Liver (tissue), 9 donors: ENCODE measurements around the gene NPRL2. TPM values are rescaled to one million over a fixed set of nuclear protein-coding genes. Genes with fewer than 3 reads are reported as not detected.

ENCODE experiments used
- DNase-seq: peaks from one replicate; pipeline ENCODE4 v3.0.0-alpha.2; 2017; ENCODE audit warnings: low spot score
- H3K27ac ChIP-seq, 2 donors: one replicate each; pipeline ENCODE4 v1.7.0; 2013; ENCODE audit warnings: inconsistent platforms in 2 of 2, low read length in 2 of 2, control low read depth in 1 of 2, low read depth in 1 of 2, mild to moderate bottlenecking in 1 of 2
- H3K27me3 ChIP-seq, 4 donors: one replicate each; pipeline versions ENCODE4 v1.6.1 to v1.7.0; 2013; ENCODE audit warnings: low read length in 3 of 4, inconsistent platforms in 1 of 4, mild to moderate bottlenecking in 1 of 4, moderate library complexity in 1 of 4; ENCODE audit not compliant: control insufficient read depth in 4 of 4, insufficient read depth in 4 of 4
- H3K36me3 ChIP-seq, 4 donors: one replicate each; pipeline versions ENCODE4 v1.6.1 to v1.7.0; 2013; ENCODE audit warnings: low read length in 3 of 4, mild to moderate bottlenecking in 3 of 4, low read depth in 1 of 4, moderate library complexity in 1 of 4; ENCODE audit not compliant: control insufficient read depth in 4 of 4, insufficient read depth in 3 of 4
- H3K4me1 ChIP-seq, 4 donors: one replicate each; pipeline versions ENCODE4 v1.6.1 to v1.7.0; 2013; ENCODE audit warnings: low read length in 3 of 4, mild to moderate bottlenecking in 3 of 4, moderate library complexity in 1 of 4; ENCODE audit not compliant: control insufficient read depth in 4 of 4, insufficient read depth in 4 of 4
- H3K4me3 ChIP-seq, 3 donors: one replicate each; pipeline versions ENCODE4 v1.6.1 to v1.7.0; 2013; ENCODE audit warnings: low read length in 3 of 3, control low read depth in 1 of 3, low read depth in 1 of 3, mild to moderate bottlenecking in 1 of 3
- H3K9ac ChIP-seq, 2 donors: one replicate each; pipeline ENCODE4 v1.7.0; 2013; ENCODE audit warnings: low read length in 2 of 2, mild to moderate bottlenecking in 2 of 2, moderate library complexity in 2 of 2, control low read depth in 1 of 2, low read depth in 1 of 2
- H3K9me3 ChIP-seq, 4 donors: one replicate each; pipeline versions ENCODE4 v1.6.1 to v1.7.0; 2013; ENCODE audit warnings: low read length in 3 of 4; ENCODE audit not compliant: control insufficient read depth in 4 of 4
- ATF3 ChIP-seq: IDR thresholded peaks from 2 replicates; pipeline ENCODE4 v1.6.1; 2016; ENCODE audit warnings: antibody characterized with exemption
- CTCF ChIP-seq: fragments of 150-350 bp; IDR thresholded peaks from 2 replicates; pipeline ENCODE4 v1.5.1; 2017; ENCODE audit warnings: improper control_type of control experiment, low read depth, low read length; ENCODE audit not compliant: missing input control
- FOXA2 ChIP-seq: IDR thresholded peaks from 2 replicates; pipeline ENCODE4 v1.6.1; 2016; ENCODE audit warnings: antibody characterized with exemption
- GABPA ChIP-seq, 2 donors: IDR thresholded peaks in 1 of 2; conservative IDR thresholded peaks in 1 of 2; 2 replicates each; pipeline ENCODE4 v1.6.1; 2016; ENCODE audit warnings: antibody characterized with exemption in 2 of 2, mild to moderate bottlenecking in 1 of 2, moderate library complexity in 1 of 2
- HNF4A ChIP-seq, 2 donors: conservative IDR thresholded peaks; 2 replicates each; pipeline ENCODE4 v1.6.1; 2016; ENCODE audit warnings: antibody characterized with exemption in 2 of 2, mild to moderate bottlenecking in 2 of 2
- HNF4G ChIP-seq: IDR thresholded peaks from 2 replicates; pipeline ENCODE4 v1.6.1; 2016; ENCODE audit warnings: antibody characterized with exemption
- RAD21 ChIP-seq, 2 donors: IDR thresholded peaks; 2 replicates each; pipeline ENCODE4 v1.6.1; 2016; ENCODE audit warnings: antibody characterized with exemption in 2 of 2, mild to moderate bottlenecking in 2 of 2
- SP1 ChIP-seq: IDR thresholded peaks from 2 replicates; pipeline ENCODE4 v1.6.1; 2018; ENCODE audit warnings: antibody characterized with exemption, mild to moderate bottlenecking
- YY1 ChIP-seq: IDR thresholded peaks from 2 replicates; pipeline ENCODE4 v1.6.1; 2016; ENCODE audit warnings: antibody characterized with exemption, mild to moderate bottlenecking
- ZBTB33 ChIP-seq: IDR thresholded peaks from 2 replicates; pipeline ENCODE4 v1.6.1; 2016; ENCODE audit warnings: antibody characterized with exemption
- WGBS: extraction: QIAGEN DNeasy Blood & Tissue Kit; methylation state at CpG from one replicate; pipeline ENCODE4 v1.1.7; 2013; 5-methylcytosine and 5-hydroxymethylcytosine counted together
- polyA plus RNA-seq, 2 donors: library from polyadenylated mRNA; stranded (reverse) in 1 of 2; unstranded in 1 of 2; fragments of 200-250 nt in 1 of 2; fragments of >200 nt in 1 of 2; fragmentation: Nextera tagmentation in 1 of 2; extraction: Ambion mirVana in 1 of 2; gene quantifications; one replicate each; pipeline versions ENCODE4 v1.2.1 to v1.2.3, GENCODE V29; 2013 to 2015
- total RNA-seq, 2 donors: library from RNA; depleted of rRNA; stranded (reverse); fragments of >200 nt; gene quantifications; one replicate each; pipeline ENCODE4 v1.2.3, GENCODE V29; 2014
- donor health status: healthy.
- donor health status: healthy.
- donor health status: healthy.
- donor health status: healthy.
- donor health status: healthy.

NPRL2 gene
- total and polyA plus RNA-seq, 4 donors = 11.3 to 17.3 (median 14.0) TPM

GRCh38 chr3:50357481-50357880, 6.9 kb upstream of the NPRL2 start:
- peak overlapping the region in 1 of 3 donors; percentile 8 for H3K4me3 ChIP-seq
- peak overlapping the region in 1 of 2 donors; percentile 4 for H3K9ac ChIP-seq
- peaks cover 11 to 23% (median 15%) of the 10 kb centered on the region in 4 donors for H3K36me3 ChIP-seq
- TF ChIP-seq ZBTB33 = no peak
- no peak for TF ChIP-seq RAD21 (IDR thresholded peaks at IDR 0.05)
- peaks cover 16 to 68% (median 47%) of the 10 kb centered on the region in 4 donors for H3K4me1 ChIP-seq
- DNase-seq = no peak
- no peaks in the 10 kb centered on the region for H3K27me3 ChIP-seq
- 61% methylated on average over 1 of the region's 1 CpG for WGBS
- H3K27ac ChIP-seq = no peak overlapping the region
- no peaks in the 10 kb centered on the region for H3K9me3 ChIP-seq

GRCh38 chr3:50356553-50356952, 6.0 kb upstream of the NPRL2 start:
- Histone ChIP-seq H3K27ac (no peak overlapping the region), H3K9ac (no peak overlapping the region), H3K4me3 (no peak overlapping the region), H3K9me3 (no peaks in the 10 kb centered on the region), H3K36me3 (peaks cover 11 to 23% (median 15%) of the 10 kb centered on the region in 4 donors), H3K27me3 (no peaks in the 10 kb centered on the region), H3K4me1 (peaks cover 19 to 73% (median 52%) of the 10 kb centered on the region in 4 donors)
- TF ChIP-seq YY1 (no peak), SP1 (no peak), FOXA2 (no peak), HNF4G (no peak), ATF3 (no peak), RAD21 (IDR thresholded peaks at IDR 0.05) (no peak), ZBTB33 (no peak), GABPA (IDR thresholded peaks at IDR 0.05 in 1 of 2, conservative IDR thresholded peaks at IDR 0.05 in 1 of 2) (no peak)
- DNase-seq = peak; percentile 51
- 62% methylated on average over 5 of the region's 5 CpGs for WGBS

GRCh38 chr3:50355829-50356552, 5.4 kb upstream of the NPRL2 start:
- TF ChIP-seq HNF4A (conservative IDR thresholded peaks at IDR 0.05) (peak; percentile 11 to 31), CTCF (no peak), RAD21 (IDR thresholded peaks at IDR 0.05) (no peak)
- no peak overlapping the region for H3K27ac ChIP-seq
- no peak for DNase-seq
- no peak overlapping the region for H3K4me3 ChIP-seq
- peaks cover 19 to 78% (median 57%) of the 10 kb centered on the region in 4 donors for H3K4me1 ChIP-seq
- H3K9ac ChIP-seq = no peak overlapping the region
- 69% methylated on average over 5 of the region's 5 CpGs for WGBS
- no peaks in the 10 kb centered on the region for H3K27me3 ChIP-seq
- peaks cover 11 to 23% (median 15%) of the 10 kb centered on the region in 4 donors for H3K36me3 ChIP-seq
- no peaks in the 10 kb centered on the region for H3K9me3 ChIP-seq
